HepG2 (cell line): ENCODE results near the gene LEPROT. TPM values are rescaled to one million over a fixed set of nuclear protein-coding genes. Genes with fewer than 3 reads are reported as not detected.
A peak's percentile ranks its signal among the peaks of the same experiment; 100 is the strongest.

Experiments used
- BCL3 ChIP-seq: sonication (generic); formaldehyde crosslinking; IDR thresholded peaks from 2 replicates; pipeline ENCODE4 v1.5.1; 2020; ENCODE audit warnings: mild to moderate bottlenecking, missing genetic modification reagents, moderate library complexity
- CBFB ChIP-seq: sonication (generic); formaldehyde crosslinking; IDR thresholded peaks from 2 replicates; pipeline ENCODE4 v1.4.0; 2020; ENCODE audit warnings: missing genetic modification reagents
- CSRNP1 ChIP-seq: sonication (generic); formaldehyde crosslinking; IDR thresholded peaks from 2 replicates; pipeline ENCODE4 v1.8.1; 2023; ENCODE audit warnings: mild to moderate bottlenecking, missing genetic modification reagents
- ELF1 ChIP-seq: sonication (generic); formaldehyde crosslinking; IDR thresholded peaks from 2 replicates; pipeline ENCODE4 v1.4.0; 2020; ENCODE audit warnings: missing genetic modification reagents
- GATAD2A ChIP-seq: IDR thresholded peaks from 2 replicates; pipeline ENCODE4 v1.6.1; 2016
- IRF9 ChIP-seq: sonication (generic); formaldehyde crosslinking; IDR thresholded peaks from 2 replicates; pipeline ENCODE4 v1.8.0; 2022; ENCODE audit warnings: missing genetic modification reagents, mild to moderate bottlenecking, borderline replicate concordance
- PCBP2 ChIP-seq: fragments of 200-400 bp; formaldehyde crosslinking; optimal IDR thresholded peaks from 2 replicates; pipeline ENCODE3; 2018; ENCODE audit warnings: low read length, low read depth; ENCODE audit not compliant: poor library complexity, severe bottlenecking
- SNAPC2 ChIP-seq: sonication (generic); formaldehyde crosslinking; IDR thresholded peaks from 2 replicates; pipeline ENCODE4 v1.8.1; 2022; ENCODE audit warnings: mild to moderate bottlenecking, missing genetic modification reagents
- TFDP2 ChIP-seq: sonication (generic); formaldehyde crosslinking; IDR thresholded peaks from 2 replicates; pipeline ENCODE4 v1.4.0; 2020; ENCODE audit warnings: missing genetic modification reagents
- ZNF225 ChIP-seq: sonication (generic); formaldehyde crosslinking; IDR thresholded peaks from 2 replicates; pipeline ENCODE4 v1.4.0; 2020; ENCODE audit warnings: mild to moderate bottlenecking, missing genetic modification reagents
- ZNF275 ChIP-seq: sonication (generic); formaldehyde crosslinking; IDR thresholded peaks from 2 replicates; pipeline ENCODE4 v1.8.0; 2022; ENCODE audit warnings: missing genetic modification reagents, mild to moderate bottlenecking, inconsistent platforms, borderline replicate concordance
- ZNF317 ChIP-seq: sonication (generic); formaldehyde crosslinking; IDR thresholded peaks from 2 replicates; pipeline ENCODE4 v1.5.0; 2020; ENCODE audit warnings: mild to moderate bottlenecking, missing genetic modification reagents
- ZNF350 ChIP-seq: sonication (generic); formaldehyde crosslinking; IDR thresholded peaks from 2 replicates; pipeline ENCODE4 v1.4.0; 2020; ENCODE audit warnings: mild to moderate bottlenecking, low read depth, missing genetic modification reagents, borderline replicate concordance
- ZNF547 ChIP-seq: sonication (generic); formaldehyde crosslinking; IDR thresholded peaks from 2 replicates; pipeline ENCODE4 v1.5.1; 2020; ENCODE audit warnings: mild to moderate bottlenecking, missing genetic modification reagents
- ZNF687 ChIP-seq: sonication (generic); formaldehyde crosslinking; IDR thresholded peaks from 2 replicates; pipeline ENCODE4 v1.5.1; 2020; ENCODE audit warnings: mild to moderate bottlenecking, missing genetic modification reagents, moderate library complexity
- ZNF761 ChIP-seq: sonication (generic); formaldehyde crosslinking; conservative IDR thresholded peaks from 2 replicates; pipeline ENCODE4 v1.4.0; 2020; ENCODE audit warnings: mild to moderate bottlenecking, missing genetic modification reagents
- ZNF782 ChIP-seq: sonication (generic); formaldehyde crosslinking; IDR thresholded peaks from 2 replicates; pipeline ENCODE4 v1.4.0; 2020; ENCODE audit warnings: missing genetic modification reagents, mild to moderate bottlenecking, borderline replicate concordance
- polyA plus RNA-seq, 8 experiments: library from polyadenylated mRNA; depleted of rRNA in 3 of 8; stranded (reverse) in 7 of 8; unstranded in 1 of 8; fragments of >200 nt; fragmentation: Illumina TruSeq in 4 of 8; extraction: Trizol in 4 of 8; gene quantifications; 2 replicates each; pipeline versions ENCODE4 v1.2.1 to v1.2.3, GENCODE V29; 2011 to 2016; ENCODE audit warnings: low read depth in 4 of 8, missing spikeins in 1 of 8, mixed read lengths in 1 of 8; ENCODE audit not compliant: insufficient read depth in 1 of 8
- total RNA-seq, 5 experiments: library from RNA; depleted of rRNA; stranded (reverse); fragments of >200 nt; fragmentation: Illumina TruSeq; extraction: Trizol; gene quantifications; 2 replicates each; pipeline ENCODE4 v1.2.3, GENCODE V29; 2016; ENCODE audit warnings: low read depth in 1 of 5

LEPROT gene
- total and polyA plus RNA-seq, 2 of the 13 experiments (the other 11 are each of a cell fraction or from before 2014, with no cell fraction given): 36.8 to 51.4 TPM

GRCh38 chr1:65467536-65467935, 47.1 kb downstream of the LEPROT start (continued):
- TF ChIP-seq TFDP2 (CRISPR knock-in tag): no peak
- no peak for TF ChIP-seq PCBP2
- TF ChIP-seq ZNF350 (CRISPR knock-in tag): peak; percentile 85
- no peak for TF ChIP-seq ZNF782 (CRISPR knock-in tag)
- TF ChIP-seq ZNF547 (CRISPR knock-in tag): no peak
- peak; percentile 88 for TF ChIP-seq GATAD2A (CRISPR knock-in tag)
- TF ChIP-seq BCL3 (CRISPR knock-in tag): no peak
- peak; percentile 91 for TF ChIP-seq ZNF687
- TF ChIP-seq ZNF275 (CRISPR knock-in tag): no peak
- TF ChIP-seq ZNF761 (CRISPR knock-in tag): no peak
- TF ChIP-seq CBFB (CRISPR knock-in tag): 0 out of 2 replicates have a peak, but pooled peaks have one; percentile 52
- no peak for TF ChIP-seq ZNF225 (CRISPR knock-in tag)
- no peak for TF ChIP-seq SNAPC2 (CRISPR knock-in tag)
- TF ChIP-seq ZNF317: no peak
- TF ChIP-seq IRF9 (CRISPR knock-in tag): peak; percentile 62; the same call in 1 of the 2 replicates
- TF ChIP-seq CSRNP1: no peak
- no peak for TF ChIP-seq ELF1 (CRISPR knock-in tag)
